ENCODE data around the gene CA5A. TPM values are rescaled to one million over a fixed set of nuclear protein-coding genes. Genes with fewer than 3 reads are reported as not detected.
A peak's percentile ranks its signal among the peaks of the same experiment; 100 is the strongest.

CA5A gene
- total and polyA plus RNA-seq, 2 of the 13 experiments (the other 11 are each of a cell fraction or from before 2014, with no cell fraction given): 66.8 to 106 TPM

GRCh38 chr16:87841340-87842208 lies 94.8 kb downstream of the CA5A start (continued):
- TF ChIP-seq ZXDC (CRISPR knock-in tag; IDR thresholded peaks at IDR 0.05): no peak
- 0 out of 2 replicates have a peak, but pooled peaks have one; percentile 2 for TF ChIP-seq LBX2 (CRISPR knock-in tag; IDR thresholded peaks at IDR 0.05; ENCODE audit: borderline replicate concordance)
- TF ChIP-seq ZSCAN31 (CRISPR knock-in tag; IDR thresholded peaks at IDR 0.05; ENCODE audit: low read depth): 0 out of 2 replicates have a peak, but pooled peaks have one; percentile 48
- no peak for TF ChIP-seq ZBTB39 (CRISPR knock-in tag; IDR thresholded peaks at IDR 0.05)
- TF ChIP-seq MLLT10 (CRISPR knock-in tag; IDR thresholded peaks at IDR 0.05): no peak
- TF ChIP-seq TFDP2 (CRISPR knock-in tag; IDR thresholded peaks at IDR 0.05): no peak
- no peak for TF ChIP-seq ZMYM4 (CRISPR knock-in tag; IDR thresholded peaks at IDR 0.05)
- no peak for TF ChIP-seq TEF (CRISPR knock-in tag; IDR thresholded peaks at IDR 0.05)
- TF ChIP-seq NFYC (CRISPR knock-in tag; IDR thresholded peaks at IDR 0.05): no peak
- no peak for TF ChIP-seq ZNF253 (CRISPR knock-in tag; IDR thresholded peaks at IDR 0.05; ENCODE audit: borderline replicate concordance)
- 0 out of 2 replicates have a peak, but pooled peaks have one; percentile 58 for TF ChIP-seq GPN1 (CRISPR knock-in tag; IDR thresholded peaks at IDR 0.05; ENCODE audit: borderline replicate concordance)
- TF ChIP-seq EED (CRISPR knock-in tag; IDR thresholded peaks at IDR 0.05): no peak
- TF ChIP-seq HOXA7 (CRISPR knock-in tag; IDR thresholded peaks at IDR 0.05): no peak
- TF ChIP-seq ZBTB46 (CRISPR knock-in tag; IDR thresholded peaks at IDR 0.05; ENCODE audit: borderline replicate concordance): no peak
- TF ChIP-seq FOXP1 (IDR thresholded peaks at IDR 0.05): no peak
- TF ChIP-seq FOXP1 (CRISPR knock-in tag; IDR thresholded peaks at IDR 0.05): no peak
- TF ChIP-seq MEIS2 (CRISPR knock-in tag; IDR thresholded peaks at IDR 0.05): no peak
- TF ChIP-seq MIXL1 (CRISPR knock-in tag; IDR thresholded peaks at IDR 0.05): no peak
- no peak for TF ChIP-seq ZBTB8A (CRISPR knock-in tag; IDR thresholded peaks at IDR 0.05; ENCODE audit: borderline replicate concordance, low read depth)
- TF ChIP-seq ZNF556 (CRISPR knock-in tag; IDR thresholded peaks at IDR 0.05; ENCODE audit: borderline replicate concordance): 0 out of 2 replicates have a peak, but pooled peaks have one; percentile 16
- TF ChIP-seq SKI (IDR thresholded peaks at IDR 0.05; ENCODE audit: partially characterized antibody): no peak
